Fibroblast of villous mesenchyme (primary cell): ENCODE results near the gene PCDH10. TPM values are rescaled to one million over a fixed set of nuclear protein-coding genes. Genes with fewer than 3 reads are reported as not detected.

ENCODE experiments used
- DNase-seq: peaks from one replicate; pipeline ENCODE4 v3.0.0-alpha.2; 2010; ENCODE audit warnings: low read depth
- H3K4me3 ChIP-seq: 2 replicates; pipeline ENCODE4 v1.5.1; 2011; ENCODE audit warnings: low read depth, mild to moderate bottlenecking, low read length
- CTCF ChIP-seq: IDR thresholded peaks from 2 replicates; pipeline ENCODE4 v1.5.1; 2012; ENCODE audit warnings: low read depth, mild to moderate bottlenecking, low read length; ENCODE audit not compliant: insufficient read depth
- total RNA-seq: library from RNA; depleted of rRNA; stranded (reverse); fragments of >200 nt; gene quantifications from 2 replicates; pipeline ENCODE4 v1.2.3, GENCODE V29; 2012

The PCDH10 gene
- total RNA-seq: 16.4 and 25.8 TPM in 2 replicates

- no peak for TF ChIP-seq CTCF
- peak; percentile 90 for DNase-seq
- H3K4me3 ChIP-seq: peak within 1 kb of the TSS; percentile 61
Measured at GRCh38 chr4:133148690-133149363, at the start of gene PCDH10. PCDH10 (plus strand) TSS chr4:133149294; CDS start chr4:133150141, 847 bp downstream.

GRCh38 chr4:133102043-133102442 lies 47.1 kb upstream of the PCDH10 start:
- TF ChIP-seq CTCF: no peak
- DNase-seq: no peak
- no peak overlapping the region for H3K4me3 ChIP-seq

GRCh38 chr4:133102612-133103409 lies 46.3 kb upstream of the PCDH10 start:
- no peak for TF ChIP-seq CTCF
- no peak for DNase-seq
- H3K4me3 ChIP-seq: no peak overlapping the region

GRCh38 chr4:133112641-133113040 lies 36.5 kb upstream of the PCDH10 start:
- TF ChIP-seq CTCF: no peak
- DNase-seq: no peak
- no peak overlapping the region for H3K4me3 ChIP-seq

- no peak for DNase-seq
Measured at GRCh38 chr4:133124746-133125145, 24.3 kb upstream of the PCDH10 start.

GRCh38 chr4:133127500-133127899 lies 21.6 kb upstream of the PCDH10 start:
- no peak for TF ChIP-seq CTCF
- DNase-seq: no peak
- H3K4me3 ChIP-seq: no peak overlapping the region

More at GRCh38 chr4:133124746-133125145, 24.3 kb upstream of the PCDH10 start:
- H3K4me3 ChIP-seq: no peak overlapping the region
- no peak for TF ChIP-seq CTCF
